HepG2 (cell line): Measurements from ENCODE around the gene HOXA6. TPM values are rescaled to one million over a fixed set of nuclear protein-coding genes. Genes with fewer than 3 reads are reported as not detected.

Experiments used
- ATAC-seq: fragments of 200-7000 bp; cut with Tn5 transposase; 3 replicates; pipeline ENCODE4 v1.9.1; 2020; ENCODE audit warnings: mild to moderate bottlenecking, moderate library complexity
- BruUV-seq: library from RNA; stranded (reverse); fragments of 400-500 nt; replicated peaks from 2 replicates; lab custom pipeline; 2021; lab: Mats Ljungman, UMichigan
- CTCF ChIA-PET: fragments of 300-600 bp; formaldehyde crosslinking; extraction: SDS; loops from one replicate; lab custom pipeline; 2021; ENCODE audit warnings: low total read pairs, inconsistent platforms, low intra/inter-chr PET ratio; lab: Yijun Ruan, JAX
- POLR2A ChIA-PET: fragments of 350-600 bp; sonication (Branson Sonifier 250); formaldehyde crosslinking; loops from one replicate; lab custom pipeline; 2020; ENCODE audit warnings: antibody characterized with exemption, inconsistent platforms; lab: Yijun Ruan, JAX
- DNase-seq: peaks from one replicate; pipeline ENCODE4 v3.0.0-alpha.2; 2015; ENCODE audit warnings: low spot score
- FAIRE-seq: peaks from 3 replicates; lab custom pipeline; 2011; peaks lifted over from hg19 to GRCh38; lab: Jason Lieb, UNC
- H2AFZ ChIP-seq: one replicate; pipeline ENCODE4 v1.6.1; 2011; ENCODE audit warnings: low read length, inconsistent platforms
- H3K27ac ChIP-seq: fragments of 300-600 bp; 3 replicates; pipeline ENCODE4 v1.8.0; 2011; ENCODE audit warnings: mixed run types, mild to moderate bottlenecking, mixed read lengths, low read length, inconsistent platforms; ENCODE audit not compliant: insufficient read depth; ENCODE audit errors: extremely low read length
- H3K27me3 ChIP-seq, 2 experiments: fragments of 200-600 bp in 1 of 2; 2 replicates in 1 of 2; 3 replicates in 1 of 2; pipeline versions ENCODE4 v1.6.0 to v1.8.0; 2011; ENCODE audit warnings: low read length in 2 of 2, mild to moderate bottlenecking in 2 of 2, moderate library complexity in 2 of 2, inconsistent platforms in 1 of 2; ENCODE audit not compliant: insufficient read depth in 2 of 2, control insufficient read depth in 1 of 2
- H3K36me3 ChIP-seq, 2 experiments: fragments of 200-600 bp in 1 of 2; replicated peaks in 1 of 2; 2 replicates in 1 of 2; 3 replicates in 1 of 2; pipeline versions ENCODE4 v1.5.1 to v1.8.0; 2011; ENCODE audit warnings: low read length in 2 of 2, inconsistent platforms in 1 of 2; ENCODE audit not compliant: insufficient read depth in 2 of 2, control insufficient read depth in 1 of 2
- H3K4me1 ChIP-seq: 2 replicates; pipeline ENCODE4 v1.5.1; 2012; ENCODE audit warnings: low read length, inconsistent platforms; ENCODE audit not compliant: insufficient read depth
- H3K4me2 ChIP-seq: 2 replicates; pipeline ENCODE4 v1.6.0; 2011; ENCODE audit warnings: low read depth, low read length, inconsistent platforms
- H3K4me3 ChIP-seq, 3 experiments: fragments of 200-600 bp in 1 of 3; sonication (generic), shearing (Covaris generic) in 1 of 3; replicated peaks in 1 of 3; 2 replicates each; pipeline ENCODE4 v1.5.1; 2011 to 2016; ENCODE audit warnings: low read length in 3 of 3, inconsistent platforms in 2 of 3, low read depth in 2 of 3, mild to moderate bottlenecking in 2 of 3, control low read depth in 1 of 3, mixed read lengths in 1 of 3; ENCODE audit not compliant: insufficient read depth in 1 of 3
- H3K79me2 ChIP-seq: one replicate; pipeline ENCODE4 v1.6.1; 2011; ENCODE audit warnings: low read length, inconsistent platforms; ENCODE audit not compliant: insufficient read depth
- H3K9ac ChIP-seq: 2 replicates; pipeline ENCODE4 v1.6.0; 2011; ENCODE audit warnings: mild to moderate bottlenecking, low read depth, low read length, inconsistent platforms; ENCODE audit not compliant: insufficient read depth
- H3K9me3 ChIP-seq: 2 replicates; pipeline ENCODE4 v1.5.1; 2012; ENCODE audit warnings: mild to moderate bottlenecking, low read length
- H4K20me1 ChIP-seq: 2 replicates; pipeline ENCODE4 v1.6.0; 2011; ENCODE audit warnings: inconsistent platforms, mild to moderate bottlenecking, low read length, moderate library complexity; ENCODE audit not compliant: insufficient read depth
- AKAP8 ChIP-seq: sonication (generic); formaldehyde crosslinking; IDR thresholded peaks from 2 replicates; pipeline ENCODE4 v1.5.1; 2020; ENCODE audit warnings: mild to moderate bottlenecking, missing genetic modification reagents
- ISL2 ChIP-seq: sonication (generic); formaldehyde crosslinking; IDR thresholded peaks from 2 replicates; pipeline ENCODE4 v1.5.0; 2020; ENCODE audit warnings: missing genetic modification reagents
- MEIS2 ChIP-seq: sonication (generic); formaldehyde crosslinking; IDR thresholded peaks from 2 replicates; pipeline ENCODE4 v1.9.0; 2021; ENCODE audit warnings: mild to moderate bottlenecking, missing genetic modification reagents
- PLRG1 ChIP-seq: fragments of 450-650 bp; conservative IDR thresholded peaks from 2 replicates; pipeline ENCODE4 v1.6.1; 2016
- POLR2AphosphoS2 ChIP-seq: IDR thresholded peaks from 2 replicates; pipeline ENCODE4 v1.6.1; 2011; ENCODE audit warnings: low read depth, low read length, improper control_type of control experiment
- RBFOX2 ChIP-seq: fragments of 200-400 bp; formaldehyde crosslinking; IDR thresholded peaks from 2 replicates; pipeline ENCODE4 v1.6.1; 2017; ENCODE audit warnings: low read depth, mild to moderate bottlenecking, low read length
- REXO4 ChIP-seq: sonication (generic); formaldehyde crosslinking; IDR thresholded peaks from 2 replicates; pipeline ENCODE4 v1.8.0; 2022; ENCODE audit warnings: missing genetic modification reagents, mild to moderate bottlenecking, borderline replicate concordance
- SIX1 ChIP-seq: sonication (generic); formaldehyde crosslinking; IDR thresholded peaks from 2 replicates; pipeline ENCODE4 v1.4.0; 2020; ENCODE audit warnings: missing genetic modification reagents, borderline replicate concordance
- SNAPC5 ChIP-seq: sonication (generic); formaldehyde crosslinking; IDR thresholded peaks from 2 replicates; pipeline ENCODE4 v1.8.1; 2023; ENCODE audit warnings: mild to moderate bottlenecking, missing genetic modification reagents, borderline replicate concordance
- SP1 ChIP-seq, 2 experiments: fragments of 450-650 bp in 1 of 2; sonication (generic) in 1 of 2; formaldehyde crosslinking in 1 of 2; IDR thresholded peaks; 2 replicates each; pipeline versions ENCODE4 v1.4.0 to v1.6.1; 2016 to 2020; ENCODE audit warnings: missing genetic modification reagents in 1 of 2
- SRY ChIP-seq: sonication (generic); formaldehyde crosslinking; IDR thresholded peaks from 2 replicates; pipeline ENCODE4 v1.8.0; 2022; ENCODE audit warnings: mild to moderate bottlenecking, missing genetic modification reagents
- SSRP1 ChIP-seq: IDR thresholded peaks from 2 replicates; pipeline ENCODE4 v1.6.1; 2016; ENCODE audit warnings: control low read depth
- STAG1 ChIP-seq: sonication (generic); formaldehyde crosslinking; IDR thresholded peaks from 2 replicates; pipeline ENCODE4 v1.4.0; 2020; ENCODE audit warnings: missing genetic modification reagents
- ZBTB4 ChIP-seq: sonication (generic); formaldehyde crosslinking; IDR thresholded peaks from 2 replicates; pipeline ENCODE4 v1.4.0; 2020; ENCODE audit warnings: missing genetic modification reagents, mild to moderate bottlenecking, borderline replicate concordance
- ZNF282 ChIP-seq: fragments of 450-650 bp; IDR thresholded peaks from 2 replicates; pipeline ENCODE4 v1.6.1; 2018; ENCODE audit not compliant: partially characterized antibody
- ZNF556 ChIP-seq: sonication (generic); formaldehyde crosslinking; IDR thresholded peaks from 2 replicates; pipeline ENCODE4 v1.4.0; 2020; ENCODE audit warnings: mild to moderate bottlenecking, missing genetic modification reagents, borderline replicate concordance
- ZNF572 ChIP-seq: sonication (generic); formaldehyde crosslinking; IDR thresholded peaks from 2 replicates; pipeline ENCODE4 v1.5.1; 2020; ENCODE audit warnings: mild to moderate bottlenecking, missing genetic modification reagents
- WGBS: methylation state at CpG from one replicate; pipeline ENCODE4 v1.1.6; 2017; ENCODE audit warnings: low lambda C conversion rate; 5-methylcytosine and 5-hydroxymethylcytosine counted together
- in situ Hi-C: cut with HindIII; loops from 2 replicates; pipeline ENCODE4 v1.10.0; 2017; ENCODE audit warnings: low pct_unique_long_range_greater_than_20kb; ENCODE audit not compliant: extremely low pct_ligation_motif_present
- intact Hi-C: fragments of 100-400 bp; cut with micrococcal nuclease; formaldehyde crosslinking; loops from one replicate; pipeline ENCODE4 v1.10.0; 2022; ENCODE audit not compliant: unreplicated experiment
- polyA plus RNA-seq, 8 experiments: library from polyadenylated mRNA; depleted of rRNA in 3 of 8; stranded (reverse) in 7 of 8; unstranded in 1 of 8; fragments of >200 nt; fragmentation: Illumina TruSeq in 4 of 8; extraction: Trizol in 4 of 8; gene quantifications; 2 replicates each; pipeline versions ENCODE4 v1.2.1 to v1.2.3, GENCODE V29; 2011 to 2016; ENCODE audit warnings: low read depth in 4 of 8, missing spikeins in 1 of 8, mixed read lengths in 1 of 8; ENCODE audit not compliant: insufficient read depth in 1 of 8
- total RNA-seq, 5 experiments: library from RNA; depleted of rRNA; stranded (reverse); fragments of >200 nt; fragmentation: Illumina TruSeq; extraction: Trizol; gene quantifications; 2 replicates each; pipeline ENCODE4 v1.2.3, GENCODE V29; 2016; ENCODE audit warnings: low read depth in 1 of 5
- TF ChIP-seq, protein P1 (sequence below): sonication (generic); formaldehyde crosslinking; IDR thresholded peaks from 2 replicates; pipeline ENCODE4 v1.4.0; 2020; ENCODE audit warnings: mild to moderate bottlenecking, missing genetic modification reagents
- TF ChIP-seq, protein P2 (sequence below): sonication (generic); formaldehyde crosslinking; conservative IDR thresholded peaks from 2 replicates; pipeline ENCODE4 v1.8.0; 2022; ENCODE audit warnings: mild to moderate bottlenecking, moderate library complexity, missing genetic modification reagents

The HOXA6 gene
- total and polyA plus RNA-seq, 2 of the 13 experiments (the other 11 are each of a cell fraction or from before 2014, with no cell fraction given) = 1.3 to 1.5 TPM

GRCh38 chr7:27128034-27128433 is 19.5 kb downstream of the HOXA6 start:
- Histone ChIP-seq H4K20me1 (no peaks in the 10 kb centered on the region), H2AFZ (no peak overlapping the region), H3K36me3 (peaks cover 0 to 8% of the 10 kb centered on the region in 2 experiments; a peak in 1 of 5 replicates), H3K9ac (0 out of 2 replicates have a peak overlapping the region, but pooled peaks have one; percentile 0), H3K4me2 (0 out of 2 replicates have a peak overlapping the region, but pooled peaks have one; percentile 11), H3K79me2 (peaks cover 9% of the 10 kb centered on the region), H3K27me3 (no peaks in the 10 kb centered on the region), H3K4me1 (peaks cover 88% of the 10 kb centered on the region), H3K27ac (no peak overlapping the region), H3K4me3 (no peak overlapping the region), H3K9me3 (no peaks in the 10 kb centered on the region)
- no TSS peak for BruUV-seq
- FAIRE-seq (peak; percentile 44), ATAC-seq (no peak), DNase-seq (no peak)
- CTCF ChIA-PET = no interaction called here
- POLR2A ChIA-PET = interaction anchor here (0.9 to 1.2 kb wide), 2 partner anchors 8 to 32 kb away, joined by 3 read pairs; partner anchors contain the start of gene HOXA1
- in situ Hi-C loops (no loop called here), intact Hi-C loops (no loop called here)
- WGBS = 55% methylated on average over 2 of the region's 2 CpGs
- TF ChIP-seq ZNF556 (CRISPR knock-in tag) (no peak), SRY (CRISPR knock-in tag) (no peak), SIX1 (no peak), ZNF282 (no peak), RBFOX2 (no peak), ZBTB4 (no peak), SSRP1 (CRISPR knock-in tag) (no peak), SNAPC5 (CRISPR knock-in tag) (no peak), POLR2AphosphoS2 (no peak), MEIS2 (CRISPR knock-in tag) (no peak), AKAP8 (CRISPR knock-in tag) (no peak), REXO4 (CRISPR knock-in tag) (no peak), ISL2 (CRISPR knock-in tag) (no peak), STAG1 (no peak), ZNF572 (CRISPR knock-in tag) (no peak), SP1 (IDR thresholded peaks at IDR 0.05) (no peak), SP1 (CRISPR knock-in tag; IDR thresholded peaks at IDR 0.05) (no peak), PLRG1 (no peak)
- TF ChIP-seq, protein P1, sequence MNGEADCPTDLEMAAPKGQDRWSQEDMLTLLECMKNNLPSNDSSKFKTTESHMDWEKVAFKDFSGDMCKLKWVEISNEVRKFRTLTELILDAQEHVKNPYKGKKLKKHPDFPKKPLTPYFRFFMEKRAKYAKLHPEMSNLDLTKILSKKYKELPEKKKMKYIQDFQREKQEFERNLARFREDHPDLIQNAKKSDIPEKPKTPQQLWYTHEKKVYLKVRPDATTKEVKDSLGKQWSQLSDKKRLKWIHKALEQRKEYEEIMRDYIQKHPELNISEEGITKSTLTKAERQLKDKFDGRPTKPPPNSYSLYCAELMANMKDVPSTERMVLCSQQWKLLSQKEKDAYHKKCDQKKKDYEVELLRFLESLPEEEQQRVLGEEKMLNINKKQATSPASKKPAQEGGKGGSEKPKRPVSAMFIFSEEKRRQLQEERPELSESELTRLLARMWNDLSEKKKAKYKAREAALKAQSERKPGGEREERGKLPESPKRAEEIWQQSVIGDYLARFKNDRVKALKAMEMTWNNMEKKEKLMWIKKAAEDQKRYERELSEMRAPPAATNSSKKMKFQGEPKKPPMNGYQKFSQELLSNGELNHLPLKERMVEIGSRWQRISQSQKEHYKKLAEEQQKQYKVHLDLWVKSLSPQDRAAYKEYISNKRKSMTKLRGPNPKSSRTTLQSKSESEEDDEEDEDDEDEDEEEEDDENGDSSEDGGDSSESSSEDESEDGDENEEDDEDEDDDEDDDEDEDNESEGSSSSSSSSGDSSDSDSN (CRISPR knock-in tag) = no peak
- TF ChIP-seq, protein P2, sequence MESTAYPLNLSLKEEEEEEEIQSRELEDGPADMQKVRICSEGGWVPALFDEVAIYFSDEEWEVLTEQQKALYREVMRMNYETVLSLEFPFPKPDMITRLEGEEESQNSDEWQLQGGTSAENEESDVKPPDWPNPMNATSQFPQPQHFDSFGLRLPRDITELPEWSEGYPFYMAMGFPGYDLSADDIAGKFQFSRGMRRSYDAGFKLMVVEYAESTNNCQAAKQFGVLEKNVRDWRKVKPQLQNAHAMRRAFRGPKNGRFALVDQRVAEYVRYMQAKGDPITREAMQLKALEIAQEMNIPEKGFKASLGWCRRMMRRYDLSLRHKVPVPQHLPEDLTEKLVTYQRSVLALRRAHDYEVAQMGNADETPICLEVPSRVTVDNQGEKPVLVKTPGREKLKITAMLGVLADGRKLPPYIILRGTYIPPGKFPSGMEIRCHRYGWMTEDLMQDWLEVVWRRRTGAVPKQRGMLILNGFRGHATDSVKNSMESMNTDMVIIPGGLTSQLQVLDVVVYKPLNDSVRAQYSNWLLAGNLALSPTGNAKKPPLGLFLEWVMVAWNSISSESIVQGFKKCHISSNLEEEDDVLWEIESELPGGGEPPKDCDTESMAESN = no peak
